Measurements from ENCODE around the gene PMM1.

DNA sequence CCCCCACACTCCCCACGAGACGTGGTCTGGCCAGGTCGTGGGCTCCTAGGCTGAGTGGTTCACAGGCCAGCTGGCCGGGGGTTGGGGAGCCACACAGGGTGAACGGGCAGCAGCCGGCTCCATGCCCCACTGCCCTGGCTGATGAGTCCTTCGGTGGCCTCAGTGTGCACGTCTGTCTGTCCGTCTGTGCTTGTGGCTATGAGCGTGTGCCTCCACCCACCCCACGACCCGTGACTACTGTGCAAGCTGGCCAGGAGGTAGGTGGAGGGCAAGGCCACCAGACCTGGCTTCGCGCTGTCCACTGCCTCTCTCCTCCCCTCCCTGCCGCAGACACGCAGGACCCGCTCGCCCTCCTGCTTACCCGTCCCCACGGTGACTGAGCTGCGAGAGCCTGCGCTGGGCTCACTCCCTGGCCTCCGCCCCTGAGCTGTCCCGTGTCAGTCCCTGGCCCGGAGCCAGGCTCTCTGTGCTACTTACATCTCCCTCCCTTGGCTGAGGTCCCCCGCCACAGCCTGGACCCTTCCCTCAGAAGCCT, 14.7 kb downstream of the PMM1 start:
- TF ChIP-seq CTCF (optimal IDR thresholded peaks at IDR 0.05 in 1 of 3, IDR thresholded peaks at IDR 0.05 in 1 of 3, conservative IDR thresholded peaks at IDR 0.05 in 1 of 3; ENCODE audit: extremely low read depth in 1 of 3, insufficient read depth in 2 of 3, low read length in 3 of 3) (no peak), EZH2 (IDR thresholded peaks at IDR 0.05; ENCODE audit: low read length) (no peak)
